GM10847 (cell line): ENCODE data around the gene ANO8.

Source experiments
- POLR2A ChIP-seq: IDR thresholded peaks from 2 replicates; pipeline ENCODE4 v1.6.1; 2011; ENCODE audit not compliant: insufficient read length; ENCODE audit errors: extremely low read depth

The ANO8 gene

GRCh38 chr19:17326595-17326966 lies 8.1 kb downstream of the ANO8 start:
- no peak for TF ChIP-seq POLR2A

- TF ChIP-seq POLR2A, result no peak
Measured at GRCh38 chr19:17325881-17326594, 8.6 kb downstream of the ANO8 start.

GRCh38 chr19:17325133-17325532 lies 9.5 kb downstream of the ANO8 start:
- TF ChIP-seq POLR2A, result no peak

GRCh38 chr19:17324357-17325114 lies 10.1 kb downstream of the ANO8 start:
- TF ChIP-seq POLR2A, result no peak

GRCh38 chr19:17323964-17324332 lies 10.7 kb downstream of the ANO8 start:
- TF ChIP-seq POLR2A, result no peak

GRCh38 chr19:17323300-17323963 lies 11.2 kb downstream of the ANO8 start:
- no peak for TF ChIP-seq POLR2A

- no peak for TF ChIP-seq POLR2A
Measured at GRCh38 chr19:17322854-17323253, 11.8 kb downstream of the ANO8 start.

- no peak for TF ChIP-seq POLR2A
Measured at GRCh38 chr19:17321655-17322489, 12.8 kb downstream of the ANO8 start.

- no peak for TF ChIP-seq POLR2A
Measured at GRCh38 chr19:17320435-17320834, 14.2 kb downstream of the ANO8 start.

GRCh38 chr19:17319473-17320238 lies 15.0 kb downstream of the ANO8 start:
- no peak for TF ChIP-seq POLR2A

- TF ChIP-seq POLR2A, result no peak
Measured at GRCh38 chr19:17318966-17319365, 15.7 kb downstream of the ANO8 start.

GRCh38 chr19:17314007-17314593 lies 20.6 kb downstream of the ANO8 start:
- no peak for TF ChIP-seq POLR2A

GRCh38 chr19:17312189-17313113 lies 22.2 kb downstream of the ANO8 start:
- TF ChIP-seq POLR2A, result no peak
